Posterior cingulate gyrus (tissue), 11 donors: ENCODE measurements around the gene SEMA6A.
A peak's percentile ranks its signal among the peaks of the same experiment; 100 is the strongest.
"Not testable (repeated sequence)": the region's sequence is repeated elsewhere in the genome, so short reads cannot be mapped to it uniquely, and the experiment has no call there.

Experiments used
- DNase-seq, 10 donors: peaks; one replicate each; pipeline versions ENCODE4 v3.0.0 to v3.0.0-alpha.2; 2020 to 2021; ENCODE audit warnings: mixed read lengths in 3 of 10
- intact Hi-C: fragments of 100-400 bp; cut with DNase I; formaldehyde crosslinking; loops from one replicate; pipeline ENCODE4 v1.15.1; 2023

Gene SEMA6A

DNA sequence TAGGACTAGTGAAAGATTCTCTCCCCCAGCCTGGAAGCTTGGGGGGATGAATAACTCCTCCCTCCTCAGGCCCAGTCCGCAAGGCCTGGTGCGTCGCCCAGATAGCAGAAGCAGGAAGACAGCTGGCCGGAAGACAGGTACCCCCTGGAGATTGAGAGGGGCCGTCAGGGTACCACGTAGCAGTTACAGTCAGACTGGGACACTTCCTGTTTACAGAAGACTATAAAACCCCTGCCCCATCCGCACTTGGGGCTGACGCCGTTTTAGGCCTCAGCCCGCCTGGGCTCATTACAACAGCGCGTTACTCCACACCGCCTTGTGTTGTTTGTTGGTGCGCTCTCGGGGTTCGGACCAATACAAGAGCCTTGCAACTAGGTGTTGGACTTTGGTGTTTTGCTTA is 15.4 kb downstream of the SEMA6A start:
- intact Hi-C loops, result loop anchor here (10.0 kb wide), 1 partner anchor 64 kb away; no protein-coding TSS in a partner anchor
- no peak for DNase-seq

- intact Hi-C loops, result loop anchor here (10.0 kb wide), 1 partner anchor 63 kb away; no protein-coding TSS in a partner anchor
- no peak for DNase-seq
Observed at GRCh38 chr5:116557669-116558271, 16.9 kb downstream of the SEMA6A start.

DNA sequence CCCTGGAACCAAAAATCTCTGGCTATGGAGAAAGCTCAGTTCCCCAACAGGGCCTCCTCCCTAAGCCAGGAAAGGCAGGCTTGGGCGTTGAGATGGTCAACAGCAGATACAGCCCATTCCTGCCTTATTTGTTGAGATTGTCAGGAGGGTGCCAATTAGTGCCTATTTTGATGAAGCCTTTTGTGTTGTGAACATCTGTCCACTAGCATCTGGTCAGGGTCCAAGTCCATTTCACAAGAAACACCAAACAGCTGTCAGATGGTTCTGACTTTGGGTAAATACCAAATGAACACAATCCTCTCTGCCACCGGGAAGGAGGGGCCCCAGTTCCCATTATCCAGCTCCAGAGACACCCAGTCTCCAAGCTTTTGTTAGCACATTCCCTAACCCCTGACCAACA is 19.9 kb downstream of the SEMA6A start:
- intact Hi-C loops, result loop anchor here (5.0 to 10.0 kb wide), 2 partner anchors 60 to 192 kb away; no protein-coding TSS in a partner anchor
- peak in 2 of 10 donors; percentile 48 to 73 for DNase-seq

GRCh38 chr5:116553366-116553765 is 21.3 kb downstream of the SEMA6A start:
- intact Hi-C loops, result loop anchor here (5.0 to 10.0 kb wide), 2 partner anchors 59 to 191 kb away; no protein-coding TSS in a partner anchor
- peak in 6 of 10 donors; percentile 29 to 87 (median 50) for DNase-seq

DNA sequence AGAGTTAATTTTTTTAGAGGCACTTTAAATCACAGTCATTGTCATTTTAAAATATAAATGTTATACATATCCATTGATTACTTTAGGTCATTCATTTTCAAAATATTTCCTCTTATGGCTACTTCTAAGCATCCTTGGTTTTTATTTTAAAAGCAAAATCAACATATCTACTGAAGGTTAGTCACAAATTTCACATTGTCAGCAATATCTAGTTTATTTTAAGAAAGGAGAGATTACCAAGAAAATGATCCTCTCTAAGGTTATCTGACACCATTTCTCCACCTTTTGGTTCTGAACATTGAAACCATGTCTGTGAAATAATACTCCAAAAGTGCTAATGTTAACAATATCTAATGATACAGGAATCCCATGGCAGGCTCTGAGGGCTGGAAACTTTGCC is 24.5 kb downstream of the SEMA6A start:
- intact Hi-C loops, result loop anchor here (5.0 to 10.0 kb wide), 2 partner anchors 55 to 188 kb away; no protein-coding TSS in a partner anchor
- no peak for DNase-seq

DNA sequence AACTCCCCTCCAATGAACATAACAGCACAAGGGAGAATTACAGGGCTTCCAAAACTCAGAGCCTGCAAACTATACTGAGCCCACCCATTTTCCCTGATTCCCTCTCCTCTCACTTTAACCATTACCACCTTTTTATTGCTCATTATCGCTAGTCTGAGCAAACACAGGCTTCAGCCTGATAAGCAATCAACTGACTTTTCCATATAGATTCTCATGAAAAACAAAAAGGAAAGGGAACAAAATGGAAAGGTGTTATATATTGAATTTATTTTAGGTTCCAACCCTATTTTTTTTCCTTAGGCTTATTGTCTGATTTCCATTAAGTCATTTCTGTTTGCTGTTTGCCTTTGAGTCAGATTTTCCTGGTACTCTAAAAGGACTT is 27.9 kb downstream of the SEMA6A start:
- DNase-seq, result no peak
- intact Hi-C loops, result no loop called here

GRCh38 chr5:116546033-116546742 is 28.4 kb downstream of the SEMA6A start:
- intact Hi-C loops, result no loop called here
- DNase-seq, result no peak

DNA sequence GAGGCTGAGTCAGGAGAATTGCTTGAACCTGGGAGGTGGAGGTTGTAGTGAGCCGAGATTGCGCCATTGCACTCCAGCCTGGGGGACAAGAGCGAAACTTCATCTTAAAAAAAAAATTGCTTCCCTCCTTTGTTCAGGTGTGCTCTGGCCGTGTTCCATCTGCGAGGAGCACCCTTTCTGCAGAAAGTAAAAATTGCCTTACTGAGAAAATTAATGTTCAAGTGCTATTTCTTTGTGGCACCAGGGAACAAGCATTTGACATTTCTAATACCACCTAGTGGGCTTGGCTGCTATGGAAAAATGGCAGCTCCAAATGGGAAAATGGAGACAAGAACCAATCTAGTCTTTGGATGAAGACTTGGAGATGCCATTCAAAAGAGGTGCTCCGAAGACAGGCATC is 29.2 kb downstream of the SEMA6A start:
- DNase-seq, intact Hi-C loops: not testable (repeated sequence)

DNA sequence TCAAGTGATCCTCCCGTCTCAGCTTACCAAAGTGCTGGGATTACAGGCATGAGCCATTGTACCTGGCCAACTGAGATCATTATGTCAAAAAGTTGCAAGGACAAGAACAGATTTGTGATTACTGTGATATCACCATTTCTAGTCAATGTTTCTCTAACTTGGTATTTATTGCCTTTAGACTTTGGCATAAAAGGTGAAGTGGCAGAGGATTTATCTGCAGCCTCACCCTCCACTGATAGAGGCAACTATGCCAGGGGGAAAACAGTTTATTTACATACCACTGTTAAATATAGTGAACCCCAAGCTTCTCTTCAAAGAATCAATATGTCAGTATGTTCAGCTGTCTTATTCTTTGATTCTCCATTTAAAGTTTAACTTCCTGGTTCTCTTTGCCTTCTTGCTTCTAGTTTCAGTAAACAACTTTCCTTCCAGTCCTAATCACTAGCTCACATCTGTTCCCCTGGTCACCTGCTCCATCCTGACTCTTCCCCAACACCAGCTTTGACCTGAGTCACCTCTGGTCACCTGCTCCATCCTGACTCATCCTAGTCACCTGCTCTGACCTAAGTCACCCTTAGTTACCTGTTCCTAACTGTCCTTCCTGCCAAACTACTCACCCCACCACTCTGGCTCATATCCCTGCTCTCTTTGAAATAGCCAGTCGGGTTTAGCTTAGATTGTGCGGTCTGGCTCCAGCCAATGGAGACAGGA is 29.9 kb downstream of the SEMA6A start:
- DNase-seq, result no peak
- intact Hi-C loops, result no loop called here

GRCh38 chr5:116543501-116543900 is 31.1 kb downstream of the SEMA6A start:
- no peak for DNase-seq
- intact Hi-C loops, result no loop called here

- no peak for DNase-seq
- intact Hi-C loops, result no loop called here
Observed at GRCh38 chr5:116542619-116543018, 32.0 kb downstream of the SEMA6A start.

- intact Hi-C loops, result no loop called here
- DNase-seq, result no peak
Observed at GRCh38 chr5:116539222-116539621, 35.4 kb downstream of the SEMA6A start.

DNA sequence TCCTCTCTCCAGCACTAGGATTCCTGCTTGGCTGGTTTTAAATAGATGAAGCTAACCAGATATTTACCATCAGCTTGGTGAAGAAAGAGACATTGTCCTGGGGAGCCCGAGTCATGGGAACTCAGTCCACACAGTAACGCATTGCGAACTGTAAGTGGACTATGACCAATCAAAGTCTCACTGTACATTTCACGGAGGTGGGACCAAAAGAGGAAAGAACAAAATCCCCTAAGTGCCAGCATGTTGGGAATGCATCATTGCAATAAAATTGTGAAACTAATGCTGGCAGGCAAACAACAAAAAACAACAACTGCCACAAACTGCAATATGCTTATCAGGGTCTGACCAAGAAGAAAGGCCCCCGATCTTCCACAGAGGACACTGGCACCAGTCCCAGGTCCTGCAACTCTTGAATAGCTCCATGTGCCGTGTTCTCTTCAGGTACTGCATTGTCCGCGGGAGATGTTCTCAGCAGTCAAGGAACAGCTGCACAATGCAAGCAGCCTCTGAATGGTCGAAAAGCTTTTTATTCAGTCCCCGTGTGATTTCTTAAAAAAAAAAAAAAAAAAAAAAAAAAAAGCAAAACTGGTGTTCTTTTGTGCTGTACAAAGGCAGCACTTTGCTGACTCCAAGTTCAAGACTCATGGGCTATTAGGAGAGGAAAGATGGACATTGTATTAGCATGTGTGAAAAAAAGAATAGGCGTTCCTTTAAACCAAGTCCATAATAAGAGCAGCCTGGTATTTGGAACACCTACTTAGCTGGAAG is 38.1 kb downstream of the SEMA6A start:
- DNase-seq, result peak in 2 of 10 donors; percentile 53 to 80
- intact Hi-C loops, result no loop called here

DNA sequence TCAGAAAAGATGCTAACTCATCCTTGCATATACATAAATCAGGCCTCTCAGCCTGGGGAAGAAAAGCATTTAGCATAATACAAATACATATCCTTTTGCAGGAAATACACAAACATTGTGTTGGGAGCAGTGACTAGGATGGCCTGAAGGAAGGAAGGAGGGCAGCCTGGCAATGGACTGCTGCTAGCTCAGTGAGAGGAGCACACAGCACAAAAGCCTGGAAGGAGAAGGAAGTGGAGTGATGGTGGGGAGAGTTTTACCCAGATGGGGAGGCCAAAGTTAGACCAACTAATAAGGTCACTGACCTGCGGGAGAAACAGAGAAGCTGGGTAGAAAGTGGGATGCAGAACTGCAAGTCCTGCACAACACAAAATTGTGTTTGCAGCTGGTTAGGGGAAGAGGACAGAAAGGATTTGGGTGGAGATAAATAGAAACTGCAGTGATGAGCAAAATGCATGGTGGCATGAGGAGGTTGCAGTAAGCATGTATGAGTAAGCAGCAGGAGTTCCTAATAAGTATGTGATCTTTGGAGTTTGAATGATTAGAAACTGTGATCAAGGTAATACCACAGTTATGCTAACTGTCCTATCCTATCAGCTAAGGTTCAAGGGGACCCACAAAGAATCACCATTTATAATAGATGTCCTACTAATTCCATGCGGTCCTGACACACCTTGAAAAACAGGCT is 39.5 kb downstream of the SEMA6A start:
- no peak for DNase-seq
- intact Hi-C loops, result no loop called here

GRCh38 chr5:116532762-116533525 is 41.7 kb downstream of the SEMA6A start:
- DNase-seq, result no peak
- intact Hi-C loops, result no loop called here

- intact Hi-C loops, result no loop called here
- DNase-seq, result no peak
Observed at GRCh38 chr5:116531635-116532034, 43.0 kb downstream of the SEMA6A start.

- intact Hi-C loops, result no loop called here
- DNase-seq, result no peak
Observed at GRCh38 chr5:116531117-116531516, 43.5 kb downstream of the SEMA6A start.

DNA sequence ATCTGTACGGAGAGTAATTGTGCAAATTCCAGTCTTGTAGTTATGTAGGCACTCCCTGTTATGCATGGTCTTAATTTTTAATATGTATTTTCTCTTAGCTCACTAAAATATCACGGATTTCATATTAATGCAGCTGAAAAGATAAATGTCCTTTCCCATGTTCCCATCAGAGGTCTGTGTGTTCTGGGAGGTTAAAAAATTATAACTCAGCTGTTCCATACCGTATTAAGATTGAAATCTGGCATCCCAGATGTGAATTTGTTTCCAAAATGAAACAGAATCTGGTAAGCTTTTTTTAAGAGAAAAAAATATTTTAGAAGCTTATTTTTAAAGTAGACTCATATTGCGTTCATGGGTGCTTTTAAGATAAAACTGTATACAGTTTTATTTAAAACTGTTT is 44.3 kb downstream of the SEMA6A start:
- DNase-seq, result no peak
- intact Hi-C loops, result no loop called here

- no peak for DNase-seq
Observed at GRCh38 chr5:116529615-116530014, 45.0 kb downstream of the SEMA6A start.

More at GRCh38 chr5:116529615-116530014, 45.0 kb downstream of the SEMA6A start:
- intact Hi-C loops, result no loop called here
